ENCODE measurements around the gene PTX4. TPM values are rescaled to one million over a fixed set of nuclear protein-coding genes. Genes with fewer than 3 reads are reported as not detected.
A peak's percentile ranks its signal among the peaks of the same experiment; 100 is the strongest.

PTX4 gene
- under 1 TPM in 2 of 5 donors, not detected in 3; 0.15 to 0.18 TPM for polyA plus RNA-seq (ENCODE audit: insufficient read depth in 1 of 5, insufficient read length in 5 of 5, low replicate concordance in 1 of 5)
- long read RNA-seq, donor 1: 0 reads
- long read RNA-seq, donor 2: 0 reads
- long read RNA-seq, donor 3: 0 reads
- long read RNA-seq, donor 4: 0 reads
- long read RNA-seq, donor 5: 0 reads
- long read RNA-seq, donor 6: 0 reads
- long read RNA-seq, donor 7: 0 reads
- long read RNA-seq, donor 8: 0 reads

- DNase-seq: no peak
Observed at GRCh38 chr16:1488619-1489018, at the start of gene PTX4. Gene PTX4 (minus strand): TSS chr16:1488944. CDS start chr16:1488909, 35 bp downstream.

GRCh38 chr16:1537763-1538289 is 49.1 kb upstream of the PTX4 start:
- DNase-seq: no peak

GRCh38 chr16:1537138-1537577 is 48.4 kb upstream of the PTX4 start:
- no peak for DNase-seq

- DNase-seq: no peak
Observed at GRCh38 chr16:1536601-1537000, 47.9 kb upstream of the PTX4 start.

- DNase-seq: no peak
Observed at GRCh38 chr16:1535391-1536291, 46.9 kb upstream of the PTX4 start.

- DNase-seq: no peak
Observed at GRCh38 chr16:1534021-1535020, 45.6 kb upstream of the PTX4 start.

- DNase-seq: peak; percentile 59 to 68
Observed at GRCh38 chr16:1533443-1533951, 44.8 kb upstream of the PTX4 start, which contains the start of gene TMEM204. Gene TMEM204 (plus strand): TSS chr16:1533666. CDS start chr16:1534276, 610 bp downstream.

GRCh38 chr16:1532771-1533170 is 44.0 kb upstream of the PTX4 start:
- no peak for DNase-seq

- DNase-seq: no peak
Observed at GRCh38 chr16:1532081-1532760, 43.5 kb upstream of the PTX4 start.

GRCh38 chr16:1531638-1531910 is 42.8 kb upstream of the PTX4 start:
- DNase-seq: no peak

GRCh38 chr16:1530883-1531637 is 42.3 kb upstream of the PTX4 start:
- DNase-seq: no peak

GRCh38 chr16:1530349-1530882 is 41.7 kb upstream of the PTX4 start:
- DNase-seq: no peak

GRCh38 chr16:1528921-1529537 is 40.3 kb upstream of the PTX4 start:
- no peak for DNase-seq

- DNase-seq: no peak
Observed at GRCh38 chr16:1527836-1528811, 39.4 kb upstream of the PTX4 start.

GRCh38 chr16:1526608-1527555 is 38.1 kb upstream of the PTX4 start:
- no peak for DNase-seq

GRCh38 chr16:1525871-1526607 is 37.3 kb upstream of the PTX4 start:
- no peak for DNase-seq
